OCI-LY7 (cell line): ENCODE results near the gene PHKA2.

ENCODE experiments used
- CTCF ChIP-seq: fragments of 200-600 bp; sonication (generic); conservative IDR thresholded peaks from 2 replicates; pipeline ENCODE4 v1.5.1; 2014; ENCODE audit warnings: mild to moderate bottlenecking, antibody characterized with exemption, low read length, moderate library complexity, mixed read lengths
- EZH2phosphoT487 ChIP-seq: fragments of 200-600 bp; sonication (generic); IDR thresholded peaks from 2 replicates; pipeline ENCODE4 v1.6.1; 2018; ENCODE audit warnings: low read depth, borderline replicate concordance, mild to moderate bottlenecking, mixed run types, antibody characterized with exemption, low read length, moderate library complexity, mixed read lengths

GRCh38 chrX:18949944-18950301 lies 34.0 kb downstream of the PHKA2 start:
- TF ChIP-seq CTCF (no peak), EZH2phosphoT487 (no peak)
